OCI-LY7 (cell line): ENCODE results near the gene RBCK1.

ENCODE experiments used
- CTCF ChIP-seq: fragments of 200-600 bp; sonication (generic); conservative IDR thresholded peaks from 2 replicates; pipeline ENCODE4 v1.5.1; 2014; ENCODE audit warnings: mild to moderate bottlenecking, antibody characterized with exemption, low read length, moderate library complexity, mixed read lengths
- EZH2phosphoT487 ChIP-seq: fragments of 200-600 bp; sonication (generic); IDR thresholded peaks from 2 replicates; pipeline ENCODE4 v1.6.1; 2018; ENCODE audit warnings: low read depth, borderline replicate concordance, mild to moderate bottlenecking, mixed run types, antibody characterized with exemption, low read length, moderate library complexity, mixed read lengths

DNA sequence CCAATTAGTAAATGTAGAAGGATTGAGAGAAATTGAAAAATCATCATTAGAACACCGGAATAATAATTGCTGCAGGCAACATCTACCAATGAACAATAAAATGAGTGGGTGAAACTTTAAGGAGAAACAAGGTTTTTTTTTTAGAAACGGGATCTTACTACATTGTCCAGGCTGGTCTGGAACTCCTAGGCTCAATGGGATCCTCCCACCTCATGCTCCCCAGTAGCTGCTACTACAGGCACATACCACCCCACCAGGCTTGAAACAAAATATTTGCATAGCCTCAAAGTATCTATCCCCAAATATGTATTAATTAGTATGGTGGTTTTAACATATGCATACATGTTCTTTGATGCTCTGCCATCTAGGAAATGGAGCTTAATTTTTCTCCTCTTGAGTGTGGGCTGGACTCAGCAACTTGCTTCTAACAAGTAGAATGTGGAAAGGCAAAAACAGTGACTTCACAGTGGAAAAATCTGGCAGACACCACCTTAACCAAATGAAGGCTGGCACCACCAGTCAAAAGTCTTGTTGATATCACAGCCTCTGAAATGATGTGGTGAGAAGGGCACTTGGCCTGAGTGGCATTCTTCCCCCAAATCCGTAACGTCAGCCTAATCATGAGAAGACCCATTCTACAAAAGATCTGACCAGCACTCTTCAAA, 49.1 kb upstream of the RBCK1 start:
- TF ChIP-seq CTCF = no peak
- TF ChIP-seq EZH2phosphoT487 = no peak
